Activated naive CD4-positive, alpha-beta T cell treated with anti-CD3 and anti-CD28 coated beads, Interleukin-2, amount 50 U/mL, for 16 hours (primary cell): ENCODE results near the gene C5orf47.

ENCODE experiments used
- DNase-seq: peaks from one replicate; pipeline ENCODE4 v3.0.0-alpha.2; 2020

C5orf47 gene, protein sequence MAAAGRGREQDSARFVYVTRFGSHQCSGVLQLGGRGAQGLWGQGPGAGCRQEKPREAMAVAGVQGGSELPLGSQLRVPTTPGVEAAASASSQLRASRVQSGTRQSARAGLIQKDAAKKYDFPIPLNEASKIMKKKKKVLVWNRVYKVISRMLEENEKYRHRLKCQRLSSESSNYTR

GRCh38 chr5:173988554-173989431, at the start of gene C5orf47:
Gene C5orf47, plus strand, starts transcription at chr5:173989170. Its CDS starts 94 bp downstream, at chr5:173989264.
- no peak for DNase-seq

DNA sequence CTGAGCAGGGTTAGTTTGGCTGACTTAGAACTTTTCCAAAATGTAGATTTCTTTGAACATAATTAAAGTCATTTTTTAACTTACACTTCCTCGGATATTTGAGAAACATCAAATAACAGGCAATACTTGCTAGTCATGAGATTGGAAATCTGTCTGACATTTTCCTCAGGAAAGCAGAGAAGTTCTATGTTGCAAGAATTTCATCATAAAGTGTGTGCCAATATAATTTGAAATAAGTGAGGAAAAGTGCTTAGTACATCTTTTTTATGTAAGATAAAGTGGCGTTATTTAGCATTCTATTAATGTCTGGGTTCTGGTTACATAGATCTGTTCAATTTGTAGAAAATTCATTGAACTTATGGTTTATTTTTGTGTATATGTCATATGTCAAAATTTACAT, 48.7 kb upstream of the C5orf47 start:
- no peak for DNase-seq

DNA sequence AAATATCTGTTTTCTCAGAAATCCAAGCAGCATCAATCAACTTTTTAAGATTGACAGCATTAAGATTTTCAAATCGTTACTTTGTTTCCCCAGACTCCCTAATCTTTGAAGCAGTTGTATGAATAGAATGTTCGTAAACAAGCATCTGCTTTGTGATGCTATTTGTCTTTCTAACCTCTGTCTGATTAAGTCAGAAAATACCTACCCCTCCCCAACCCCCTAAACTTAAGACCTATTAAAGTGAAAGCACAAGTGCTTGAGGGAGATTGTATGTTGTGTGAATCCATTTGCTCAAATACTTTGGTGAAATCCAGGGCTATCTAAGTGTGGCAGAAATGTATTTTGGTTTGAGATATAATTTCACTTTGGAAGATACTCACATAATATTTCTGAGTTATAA, 47.9 kb upstream of the C5orf47 start:
- DNase-seq = no peak

- DNase-seq = no peak
Measured at GRCh38 chr5:173941758-173942401, 47.1 kb upstream of the C5orf47 start.

- DNase-seq = no peak
Measured at GRCh38 chr5:173944511-173944910, 44.5 kb upstream of the C5orf47 start.

DNA sequence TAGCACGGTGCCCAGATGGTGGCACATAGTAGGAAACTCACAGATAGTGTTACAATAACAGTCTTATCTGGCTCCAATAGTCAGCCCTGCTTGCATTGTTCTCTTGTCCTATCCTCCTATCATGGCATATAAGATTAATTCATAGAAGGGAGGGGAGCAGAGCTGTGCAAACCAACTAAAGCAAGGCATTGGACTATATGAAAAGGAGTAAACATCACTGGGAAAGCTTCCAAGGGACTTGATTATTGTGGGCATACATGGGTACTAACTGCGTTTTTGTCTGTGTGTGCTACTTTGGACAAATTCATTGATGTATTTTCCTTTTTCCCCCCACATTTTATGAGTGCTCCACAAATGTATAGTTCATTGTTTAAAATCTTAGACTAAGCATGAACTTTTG, 43.8 kb upstream of the C5orf47 start:
- DNase-seq = no peak

DNA sequence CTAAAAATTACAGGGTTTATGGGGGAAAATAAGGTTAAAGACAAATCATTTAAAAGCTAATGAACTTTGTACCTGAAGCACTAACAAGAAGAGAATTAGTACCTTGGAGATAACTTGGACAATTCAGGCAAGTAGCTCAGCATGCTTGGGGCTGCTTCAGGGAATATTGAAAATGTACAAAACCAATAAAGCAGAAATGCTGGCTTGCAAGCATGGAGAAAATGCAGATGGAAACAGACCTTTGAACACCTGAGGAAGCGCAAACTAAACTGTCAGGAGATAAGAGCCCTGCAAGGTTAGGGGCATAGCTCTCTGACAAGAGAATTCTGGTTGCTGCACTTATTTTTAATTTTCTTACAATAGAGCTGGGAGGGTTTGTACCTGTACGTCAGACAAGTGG, 42.6 kb upstream of the C5orf47 start:
- DNase-seq = no peak

DNA sequence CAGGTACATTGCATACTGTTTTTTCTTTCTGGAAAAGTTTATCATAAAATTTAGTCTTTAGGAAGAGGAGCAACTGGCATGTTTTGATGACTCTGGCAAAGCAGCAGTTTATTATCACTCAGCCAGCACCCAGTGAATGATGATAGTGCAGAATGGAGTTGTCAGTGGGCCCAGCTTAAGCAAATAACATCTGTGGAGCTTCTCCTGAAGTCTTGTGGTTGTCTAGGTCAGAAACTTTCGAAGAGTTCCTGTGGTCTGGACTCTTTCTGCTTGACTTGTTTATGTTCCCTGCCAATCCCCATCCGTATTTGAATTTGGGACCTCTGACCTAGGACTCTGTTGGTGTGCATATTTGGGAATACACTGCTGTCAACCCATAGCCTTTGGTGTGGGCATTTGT, 38.1 kb upstream of the C5orf47 start:
- DNase-seq = no peak

GRCh38 chr5:173953528-173954090, 35.4 kb upstream of the C5orf47 start:
- no peak for DNase-seq

DNA sequence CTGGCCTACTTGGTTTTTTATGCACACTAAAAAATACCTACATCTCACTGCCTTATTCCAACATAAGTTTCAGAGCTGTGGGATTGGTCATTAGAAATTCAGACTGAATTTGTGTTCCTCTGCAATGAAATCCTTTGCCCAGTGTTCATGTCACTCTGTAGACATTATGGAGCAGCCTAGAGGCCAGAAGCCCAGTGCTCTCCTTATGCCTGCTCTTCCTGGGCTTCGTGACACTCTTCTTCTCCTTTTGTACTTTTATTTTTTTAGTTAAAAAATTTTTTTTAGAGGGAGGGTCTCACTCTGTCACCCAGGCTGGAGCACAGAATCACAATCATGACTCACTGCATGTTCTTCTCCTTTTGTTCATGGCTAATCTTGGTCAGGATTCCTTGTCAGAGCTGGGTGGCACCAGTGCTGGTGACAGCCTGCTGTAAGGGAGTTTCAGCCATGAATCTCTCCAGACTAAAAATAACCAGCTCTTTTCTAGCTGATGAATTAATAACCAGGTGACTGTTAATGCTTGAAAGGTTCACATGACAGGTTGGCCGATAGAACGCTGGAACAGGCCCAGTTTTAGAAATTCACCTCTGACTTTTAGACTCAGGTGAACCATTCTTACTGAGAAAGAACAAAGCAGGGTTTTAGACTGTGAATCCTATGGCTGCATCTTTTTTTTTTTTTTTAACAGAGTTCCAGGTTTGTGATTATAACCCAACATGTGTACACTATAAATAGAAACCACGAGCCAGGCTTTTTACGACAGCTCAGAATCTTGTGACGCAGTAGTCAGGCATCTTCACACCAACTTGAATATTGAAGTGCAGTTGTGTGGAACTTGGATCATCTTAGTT, 34.1 kb upstream of the C5orf47 start:
- no peak for DNase-seq

DNA sequence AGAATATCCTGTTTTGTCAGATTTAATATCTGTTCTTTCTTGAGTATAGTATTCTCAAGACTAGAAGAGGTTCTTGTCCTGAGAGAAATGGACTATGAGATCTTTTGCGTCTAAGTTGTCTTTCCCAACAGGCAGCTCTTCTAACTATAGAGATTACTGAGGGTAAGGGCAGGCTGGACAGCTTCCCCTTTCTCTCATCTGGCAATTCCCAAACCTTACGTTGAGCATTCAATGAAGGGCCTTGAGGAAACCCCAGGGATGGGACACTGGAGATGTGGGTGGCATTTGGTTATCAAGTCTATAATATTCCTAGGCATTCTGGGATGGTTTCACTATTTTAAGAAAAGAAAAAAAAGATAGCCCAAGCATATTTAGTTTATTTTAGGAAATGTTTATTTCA, 28.0 kb upstream of the C5orf47 start:
- no peak for DNase-seq

DNA sequence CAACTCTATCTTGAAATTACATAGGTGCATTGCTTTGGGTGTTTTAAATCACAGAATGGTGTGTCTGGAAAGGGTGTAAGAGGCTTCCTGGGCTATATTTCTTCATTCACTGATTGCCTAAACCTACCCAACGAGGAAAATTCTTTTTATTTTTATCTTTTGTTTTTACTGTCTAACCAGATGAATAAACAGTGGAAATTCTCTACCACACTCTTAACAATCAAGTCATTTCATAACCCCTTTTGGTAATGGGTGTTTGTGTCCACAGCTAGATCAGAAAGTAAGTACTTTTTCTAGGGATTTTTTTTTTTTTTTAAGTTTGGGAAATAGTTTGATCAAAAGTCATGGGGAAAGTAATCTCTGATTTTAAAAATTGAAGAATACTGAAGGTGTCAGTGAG, 27.6 kb upstream of the C5orf47 start:
- DNase-seq = no peak

- DNase-seq = no peak
Measured at GRCh38 chr5:173962436-173962972, 26.5 kb upstream of the C5orf47 start.

GRCh38 chr5:173963182-173963838, 25.7 kb upstream of the C5orf47 start:
- DNase-seq = no peak

DNA sequence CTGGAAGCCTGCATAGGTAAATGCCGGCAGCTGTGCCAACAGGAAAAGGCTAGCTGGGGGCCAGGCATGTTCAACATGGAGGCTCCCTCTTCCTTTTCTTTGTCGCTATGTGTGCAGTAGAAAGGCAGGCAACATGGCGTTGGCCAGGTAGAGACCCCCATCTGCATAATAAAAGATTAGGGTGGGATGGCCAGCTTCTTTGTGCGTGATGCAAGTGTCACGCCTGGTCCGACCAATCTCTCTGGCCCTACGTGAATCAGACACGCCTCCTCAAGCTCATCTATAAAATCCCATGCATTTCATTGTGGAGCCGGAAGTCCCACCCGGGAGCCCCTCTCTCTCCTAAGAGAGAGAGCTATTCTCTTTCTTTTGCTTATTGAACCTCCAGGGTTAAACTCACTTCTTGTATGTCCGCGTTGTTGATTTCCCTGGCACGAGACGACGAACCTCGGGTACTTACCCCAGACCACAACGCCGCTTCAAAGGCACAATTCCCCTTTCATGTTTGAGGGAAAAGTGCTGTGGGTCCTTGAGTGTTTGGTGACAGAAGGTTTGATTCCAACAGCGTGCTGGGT, 25.0 kb upstream of the C5orf47 start:
- no peak for DNase-seq

DNA sequence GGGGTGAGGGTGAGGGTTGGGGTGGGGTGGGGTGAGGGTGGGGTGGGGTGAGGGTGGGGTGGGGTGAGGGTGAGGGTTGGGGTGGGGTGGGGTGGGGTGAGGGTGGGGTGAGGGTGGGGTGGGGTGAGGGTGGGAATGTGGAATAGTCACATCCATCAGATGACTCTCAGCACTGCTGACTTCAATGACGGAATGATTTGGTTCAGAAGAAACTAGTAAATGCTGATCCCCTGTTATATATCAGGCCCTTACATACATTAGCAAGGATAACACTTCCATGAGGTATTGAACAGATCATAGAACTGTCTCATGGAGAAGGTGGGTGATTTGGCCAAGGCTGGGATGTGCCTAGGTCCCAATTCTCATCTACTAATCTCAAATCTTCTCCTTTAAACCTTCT, 24.5 kb upstream of the C5orf47 start:
- DNase-seq = no peak

DNA sequence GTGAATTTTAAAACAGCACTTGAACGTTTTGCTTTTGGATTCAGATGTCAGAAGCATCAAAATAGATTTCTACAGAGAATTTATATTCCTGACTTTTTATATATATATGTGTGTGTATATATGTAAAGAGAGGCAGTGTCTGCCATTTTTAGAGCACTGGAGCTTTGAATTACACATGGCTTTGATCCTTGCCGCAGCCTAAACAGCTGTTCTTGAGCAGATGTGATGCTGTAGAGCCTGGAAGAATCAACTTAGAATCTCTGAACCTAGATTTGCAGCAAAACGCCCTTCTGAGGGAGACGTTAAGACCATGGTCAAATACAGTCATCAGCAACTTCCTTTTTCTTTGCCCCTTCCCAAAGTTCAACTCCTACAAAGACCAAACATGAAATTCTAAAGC, 21.7 kb upstream of the C5orf47 start:
- DNase-seq = no peak

GRCh38 chr5:173968154-173968797, 20.7 kb upstream of the C5orf47 start:
- no peak for DNase-seq

- DNase-seq = no peak
Measured at GRCh38 chr5:173969167-173970049, 19.6 kb upstream of the C5orf47 start.
